ENCODE measurements around the gene TEAD3.

DNA sequence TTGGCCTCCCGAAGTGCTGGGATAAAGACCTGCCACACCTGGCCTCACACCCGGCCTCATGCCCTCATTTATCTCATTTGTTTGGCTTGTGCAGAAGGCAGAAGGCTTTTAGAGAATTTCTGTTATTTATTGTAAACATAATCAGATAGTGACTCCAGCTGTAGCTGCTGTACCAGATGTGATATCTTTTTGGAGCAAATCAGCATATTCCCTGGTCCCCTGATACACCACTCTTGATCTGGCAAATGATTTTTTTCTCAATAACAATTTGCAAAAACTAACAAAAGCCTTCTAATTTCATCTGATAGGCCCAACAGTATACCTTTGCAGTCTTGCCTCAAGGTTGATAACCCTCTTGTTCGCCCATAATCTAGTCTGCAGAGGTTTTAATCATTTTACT, 42.3 kb upstream of the TEAD3 start:
- TF ChIP-seq POLR2A (IDR thresholded peaks at IDR 0.05) = no peak
- no peak for TF ChIP-seq CTCF (IDR thresholded peaks at IDR 0.05)

Data from right lobe of liver (tissue), 4 donors.